GM12874 (cell line): ENCODE results near the gene PRCC.

Source experiments
- TF ChIP-seq, protein P1 (sequence below): IDR thresholded peaks from 2 replicates; pipeline ENCODE4 v1.5.1; 2011; ENCODE audit warnings: low read depth, mild to moderate bottlenecking, control low read depth, low read length, moderate library complexity; ENCODE audit not compliant: insufficient read depth

The PRCC gene

DNA sequence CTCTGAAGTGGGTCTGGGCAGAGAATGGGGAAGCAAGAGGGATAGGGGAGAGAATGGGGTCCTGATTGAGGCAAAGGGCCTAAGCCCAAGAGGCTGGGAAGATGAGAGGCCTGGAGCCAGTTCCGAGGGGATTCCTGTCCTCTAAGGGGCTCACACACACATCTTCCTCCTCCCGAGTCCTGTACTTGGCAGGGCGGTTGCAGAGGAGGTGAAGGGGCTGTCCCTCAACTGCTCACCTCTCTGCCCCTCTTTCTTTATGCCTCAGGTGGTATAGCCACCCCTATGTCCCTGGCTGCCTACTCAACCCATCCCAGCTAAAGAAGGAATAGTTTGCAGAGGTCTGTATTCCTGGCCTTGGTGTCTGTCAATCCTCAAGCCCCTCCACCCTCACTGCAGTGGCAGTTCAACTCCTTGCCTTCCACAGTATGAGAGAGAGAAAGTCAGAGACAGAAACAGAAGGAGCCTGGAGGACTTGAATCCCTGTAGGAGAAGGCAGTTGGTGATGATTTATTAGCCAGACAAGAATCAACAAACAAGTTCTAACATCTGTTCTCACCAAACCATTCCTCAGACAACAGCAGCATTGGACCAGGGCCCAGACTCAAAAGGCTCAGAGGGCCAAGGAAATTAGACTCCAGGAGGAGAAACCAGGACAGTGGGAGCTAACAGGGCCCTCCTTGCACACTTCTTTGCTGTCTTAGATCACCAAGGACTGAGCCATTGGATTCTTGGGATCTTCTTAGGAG lies 38.6 kb downstream of the PRCC start:
- TF ChIP-seq, protein P1, sequence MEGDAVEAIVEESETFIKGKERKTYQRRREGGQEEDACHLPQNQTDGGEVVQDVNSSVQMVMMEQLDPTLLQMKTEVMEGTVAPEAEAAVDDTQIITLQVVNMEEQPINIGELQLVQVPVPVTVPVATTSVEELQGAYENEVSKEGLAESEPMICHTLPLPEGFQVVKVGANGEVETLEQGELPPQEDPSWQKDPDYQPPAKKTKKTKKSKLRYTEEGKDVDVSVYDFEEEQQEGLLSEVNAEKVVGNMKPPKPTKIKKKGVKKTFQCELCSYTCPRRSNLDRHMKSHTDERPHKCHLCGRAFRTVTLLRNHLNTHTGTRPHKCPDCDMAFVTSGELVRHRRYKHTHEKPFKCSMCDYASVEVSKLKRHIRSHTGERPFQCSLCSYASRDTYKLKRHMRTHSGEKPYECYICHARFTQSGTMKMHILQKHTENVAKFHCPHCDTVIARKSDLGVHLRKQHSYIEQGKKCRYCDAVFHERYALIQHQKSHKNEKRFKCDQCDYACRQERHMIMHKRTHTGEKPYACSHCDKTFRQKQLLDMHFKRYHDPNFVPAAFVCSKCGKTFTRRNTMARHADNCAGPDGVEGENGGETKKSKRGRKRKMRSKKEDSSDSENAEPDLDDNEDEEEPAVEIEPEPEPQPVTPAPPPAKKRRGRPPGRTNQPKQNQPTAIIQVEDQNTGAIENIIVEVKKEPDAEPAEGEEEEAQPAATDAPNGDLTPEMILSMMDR, result no peak

DNA sequence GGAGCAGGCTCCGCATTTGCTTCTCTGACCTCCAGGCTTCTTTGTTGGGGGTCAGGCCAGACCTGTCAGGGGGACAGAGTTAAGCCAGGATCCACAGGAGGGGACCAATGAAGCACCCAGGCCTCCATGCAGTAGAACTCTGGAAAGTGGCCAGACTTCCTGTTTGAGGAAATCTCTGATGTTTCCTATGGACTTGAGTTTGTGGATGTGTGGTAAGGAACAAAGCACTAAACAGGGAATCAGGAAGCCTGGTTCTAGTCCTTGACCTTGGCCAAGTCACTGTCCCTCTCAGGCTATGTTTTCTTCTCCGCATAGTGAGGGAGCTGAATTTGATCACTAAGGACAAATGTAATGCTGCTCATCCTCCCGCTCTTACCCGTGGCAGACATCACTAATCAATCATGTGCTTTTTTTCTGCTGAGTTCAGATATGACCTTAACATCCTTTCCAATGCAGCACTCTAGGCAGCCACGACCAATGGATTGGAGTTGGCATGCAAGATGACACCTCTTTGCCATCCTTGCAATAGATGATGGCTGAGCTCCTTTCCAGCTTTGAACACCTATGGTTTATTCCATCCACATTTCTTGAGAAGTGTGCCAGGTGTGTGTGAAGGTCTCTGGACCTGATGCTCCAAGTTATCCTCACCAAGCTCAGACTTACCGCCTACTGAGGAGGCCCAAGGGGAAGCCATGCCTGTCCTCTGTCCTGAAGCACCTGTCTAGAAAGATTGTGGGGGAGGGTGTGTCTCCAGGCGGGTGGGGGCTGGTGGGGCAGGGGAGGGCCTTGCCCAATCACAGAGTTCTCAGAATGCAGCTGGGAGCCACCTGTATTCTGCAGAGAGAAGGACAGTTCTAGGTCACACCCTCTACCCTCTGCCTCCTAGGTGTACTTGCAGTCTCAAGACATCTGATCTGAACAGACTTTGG lies 39.4 kb downstream of the PRCC start:
- TF ChIP-seq, protein P1, result no peak

DNA sequence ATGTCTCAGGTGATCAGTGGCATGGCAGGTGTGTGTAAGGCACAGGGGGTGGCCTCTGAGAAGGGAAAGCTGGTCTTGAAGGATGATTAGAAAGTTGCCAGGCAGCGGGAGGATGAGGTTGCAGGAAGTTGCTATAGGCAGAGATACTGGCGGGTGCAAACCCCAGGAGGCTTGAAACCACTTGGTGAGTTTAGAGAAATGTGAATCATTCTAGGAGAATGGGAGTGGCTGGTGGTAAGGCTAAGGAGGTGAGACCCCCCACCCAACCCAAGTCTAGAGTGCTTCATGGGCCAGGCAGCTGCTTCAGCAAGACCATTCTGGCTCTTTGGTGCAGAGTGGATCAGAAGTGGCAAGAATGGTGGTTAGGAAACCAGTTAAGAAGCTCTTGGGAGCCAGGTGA lies 40.3 kb downstream of the PRCC start:
- TF ChIP-seq, protein P1, result no peak

DNA sequence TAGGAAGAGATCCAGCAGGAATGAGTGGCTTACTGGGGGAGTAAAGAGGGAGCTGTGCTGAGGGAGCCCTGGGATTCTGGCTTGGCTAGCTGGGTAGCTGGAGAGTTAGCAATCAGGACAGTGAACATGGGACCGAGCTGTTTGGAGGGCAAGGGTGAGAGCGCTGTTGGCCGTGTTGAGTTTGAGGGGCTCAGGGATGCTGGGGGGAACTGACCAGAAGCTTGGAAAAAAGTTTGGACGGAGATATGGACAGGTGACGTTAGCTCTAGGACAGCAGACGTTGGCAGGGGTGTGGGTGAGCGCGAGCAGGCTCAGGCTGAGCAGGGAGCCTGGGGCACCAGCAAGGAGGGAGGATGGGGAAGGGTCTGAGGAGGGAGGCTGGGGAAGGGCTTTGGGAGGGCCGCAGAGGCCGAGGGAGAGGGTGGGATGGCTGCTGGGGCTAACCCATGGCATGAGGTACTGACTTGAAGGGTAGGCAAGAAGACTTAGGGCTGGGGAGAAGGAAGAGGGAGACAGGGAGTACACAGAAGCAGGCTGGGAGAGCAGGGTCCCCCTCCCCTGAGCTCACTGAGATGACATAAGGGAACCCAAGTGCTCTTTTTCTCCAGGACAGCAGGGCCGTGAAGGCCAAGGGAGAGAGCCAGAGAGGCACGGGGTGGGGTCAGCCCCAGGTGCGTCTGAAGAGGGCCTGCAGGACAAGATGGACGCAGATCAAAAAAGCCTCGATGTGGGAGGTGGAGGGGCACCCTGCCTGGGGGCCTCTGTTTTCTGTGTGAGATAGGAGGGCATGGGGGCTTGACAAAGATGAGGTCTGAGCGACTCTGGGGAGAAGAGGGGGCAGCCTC lies 41.1 kb downstream of the PRCC start:
- TF ChIP-seq, protein P1, result no peak

DNA sequence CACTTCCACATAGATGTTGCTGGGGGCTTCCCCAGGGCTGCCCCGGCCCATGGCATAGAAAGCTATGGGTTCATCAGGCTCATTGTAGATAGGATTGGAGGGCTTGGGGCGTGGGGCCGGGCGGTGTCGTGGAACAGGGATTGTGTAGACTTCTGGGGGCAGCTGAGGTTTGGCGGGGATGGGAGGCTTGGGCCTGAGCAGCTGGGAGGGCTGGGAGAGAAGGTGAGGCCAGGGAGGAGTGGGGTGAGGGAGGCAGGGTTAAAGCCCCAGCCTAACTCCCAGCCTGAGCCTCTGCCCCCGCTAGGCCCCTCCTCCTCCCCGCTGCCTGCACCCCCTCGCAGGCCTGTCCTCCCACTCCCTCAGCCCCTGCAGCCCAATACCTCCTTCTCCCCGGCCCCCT lies 41.9 kb downstream of the PRCC start:
- TF ChIP-seq, protein P1, result no peak

DNA sequence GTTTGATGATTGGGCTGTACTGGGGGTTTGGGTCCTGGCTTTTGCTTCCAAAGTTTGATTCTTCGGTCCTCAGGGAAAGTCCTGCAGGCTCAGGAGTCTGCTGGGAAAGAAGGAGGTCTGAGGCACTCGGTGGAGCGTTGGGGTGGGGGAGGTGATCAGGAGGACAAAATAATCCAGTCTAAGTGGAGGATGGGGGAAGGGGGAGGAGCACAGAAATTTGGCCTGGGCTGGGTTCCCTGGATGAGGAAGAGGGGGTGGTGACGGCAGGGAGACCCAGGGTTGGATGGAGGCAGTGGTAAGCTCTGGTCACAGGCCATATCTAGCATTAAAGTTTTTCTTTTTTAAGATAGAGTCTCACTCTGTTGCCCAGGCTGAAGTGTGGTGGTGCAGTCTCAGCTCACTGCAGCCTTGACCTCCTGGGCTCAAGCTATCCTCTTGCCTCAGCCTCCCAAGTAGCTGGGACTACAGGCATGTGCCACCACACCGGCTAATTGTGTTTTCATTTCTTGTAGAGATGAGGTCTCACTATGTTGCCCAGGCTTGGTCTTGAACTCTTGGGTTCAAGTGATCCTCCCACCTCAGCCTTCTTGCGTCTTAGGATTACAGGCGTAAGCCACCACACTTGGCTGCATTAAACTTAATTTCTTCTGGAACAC lies 42.5 kb downstream of the PRCC start:
- TF ChIP-seq, protein P1, result no peak
